ENCODE data around the gene BUD13.

BUD13 gene, protein sequence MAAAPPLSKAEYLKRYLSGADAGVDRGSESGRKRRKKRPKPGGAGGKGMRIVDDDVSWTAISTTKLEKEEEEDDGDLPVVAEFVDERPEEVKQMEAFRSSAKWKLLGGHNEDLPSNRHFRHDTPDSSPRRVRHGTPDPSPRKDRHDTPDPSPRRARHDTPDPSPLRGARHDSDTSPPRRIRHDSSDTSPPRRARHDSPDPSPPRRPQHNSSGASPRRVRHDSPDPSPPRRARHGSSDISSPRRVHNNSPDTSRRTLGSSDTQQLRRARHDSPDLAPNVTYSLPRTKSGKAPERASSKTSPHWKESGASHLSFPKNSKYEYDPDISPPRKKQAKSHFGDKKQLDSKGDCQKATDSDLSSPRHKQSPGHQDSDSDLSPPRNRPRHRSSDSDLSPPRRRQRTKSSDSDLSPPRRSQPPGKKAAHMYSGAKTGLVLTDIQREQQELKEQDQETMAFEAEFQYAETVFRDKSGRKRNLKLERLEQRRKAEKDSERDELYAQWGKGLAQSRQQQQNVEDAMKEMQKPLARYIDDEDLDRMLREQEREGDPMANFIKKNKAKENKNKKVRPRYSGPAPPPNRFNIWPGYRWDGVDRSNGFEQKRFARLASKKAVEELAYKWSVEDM

DNA sequence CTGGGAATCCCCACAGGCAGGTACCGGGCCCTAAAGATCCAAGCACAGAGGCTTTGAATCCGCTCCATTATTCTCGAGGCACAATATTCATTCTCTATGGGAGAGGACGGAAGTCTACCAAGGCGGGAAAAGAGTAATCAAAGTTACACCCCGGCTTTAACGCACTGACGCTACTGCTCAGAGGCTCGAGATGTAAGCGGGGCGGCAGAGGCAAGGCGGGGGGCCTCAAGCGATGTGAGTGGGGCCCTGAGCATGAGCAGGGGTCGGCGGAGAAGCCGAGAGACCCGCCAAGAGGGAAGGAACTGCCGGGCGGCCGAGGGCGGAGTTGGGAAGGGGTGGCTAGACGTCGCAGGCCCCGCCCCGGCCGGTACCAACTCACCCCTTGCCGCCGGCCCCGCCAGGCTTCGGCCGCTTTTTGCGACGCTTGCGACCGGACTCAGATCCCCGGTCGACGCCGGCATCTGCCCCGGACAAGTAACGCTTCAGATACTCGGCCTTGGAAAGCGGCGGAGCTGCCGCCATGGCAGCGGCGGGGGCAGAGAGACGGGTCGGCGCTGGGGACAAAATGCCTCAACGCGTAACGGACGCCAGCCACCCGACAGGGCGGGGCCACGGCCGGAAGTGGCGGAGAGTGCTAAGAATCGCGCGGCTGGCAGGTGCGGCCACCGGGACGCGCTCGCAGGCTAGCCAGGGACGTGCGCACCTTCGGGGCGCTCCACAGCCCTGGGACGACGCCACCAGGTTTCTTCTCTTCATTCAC, at the start of gene BUD13:
BUD13 (minus strand) TSS at position 545 of the 760 bp plus-strand sequence; CDS start at position 522, 23 bp downstream.
- Histone ChIP-seq H3K36me3 (ENCODE audit: control insufficient read depth in 2 of 2, insufficient read depth in 1 of 2, low read length in 2 of 2) (peaks cover 0 to 38% of the 10 kb centered on the region in 2 experiments), H3K27ac (ENCODE audit: extremely low read depth, low read depth, low read length) (peak within 1 kb of the TSS; percentile 83), H3K9me3 (ENCODE audit: control insufficient read depth, insufficient read depth, low read depth, low read length) (no peaks in the 10 kb centered on the region), H3K4me1 (ENCODE audit: control insufficient read depth, insufficient read depth, low read length) (peaks cover 4% of the 10 kb centered on the region; the same call in 1 of the 2 replicates), H3K4me3 (ENCODE audit: low read depth, low read length) (peak within 1 kb of the TSS; percentile 96)
- CTCF ChIA-PET, result interaction anchor here (0.6 to 1.3 kb wide), 2 partner anchors 8 to 15 kb away, joined by 3 to 5 read pairs; no protein-coding TSS in a partner anchor
- POLR2A ChIA-PET, result interaction anchor here (1.4 to 1.8 kb wide), 2 partner anchors 15 to 327 kb away, joined by 4 to 14 read pairs; partner anchors contain the start of gene ZPR1
- TF ChIP-seq GLIS2 (tag by site-specific recombination; IDR thresholded peaks at IDR 0.05) (peak; percentile 67), ZNF248 (tag by site-specific recombination; IDR thresholded peaks at IDR 0.05) (no peak), ZEB2 (tag by site-specific recombination; IDR thresholded peaks at IDR 0.05) (peak; percentile 85), GLIS1 (tag by site-specific recombination; IDR thresholded peaks at IDR 0.05) (peak; percentile 8; the same call in 1 of the 2 replicates), ZBTB17 (tag by site-specific recombination; IDR thresholded peaks at IDR 0.05) (0 out of 2 replicates have a peak, but pooled peaks have one; percentile 41), SP2 (tag by site-specific recombination; IDR thresholded peaks at IDR 0.05) (peak; percentile 69), SALL2 (tag by site-specific recombination; IDR thresholded peaks at IDR 0.05; ENCODE audit: borderline replicate concordance) (no peak), ZBTB48 (tag by site-specific recombination; IDR thresholded peaks at IDR 0.05) (0 out of 2 replicates have a peak, but pooled peaks have one; percentile 39), BCL11B (tag by site-specific recombination; IDR thresholded peaks at IDR 0.05; ENCODE audit: low read depth) (0 out of 2 replicates have a peak, but pooled peaks have one; percentile 19), ZFP69B (tag by site-specific recombination; IDR thresholded peaks at IDR 0.05) (peak; percentile 53; the same call in 1 of the 2 replicates), SP7 (tag by site-specific recombination; IDR thresholded peaks at IDR 0.05) (peak; percentile 71; the same call in 1 of the 2 replicates), ZNF24 (tag by site-specific recombination; IDR thresholded peaks at IDR 0.05) (peak; percentile 56; the same call in 1 of the 2 replicates), REPIN1 (tag by site-specific recombination; IDR thresholded peaks at IDR 0.05; ENCODE audit: low read depth) (0 out of 2 replicates have a peak, but pooled peaks have one; percentile 59), YY1 (tag by site-specific recombination; IDR thresholded peaks at IDR 0.05) (peak; percentile 94), ZNF660 (tag by site-specific recombination; IDR thresholded peaks at IDR 0.05) (peak; percentile 35; the same call in 1 of the 2 replicates)
- TF ChIP-seq, protein P1, sequence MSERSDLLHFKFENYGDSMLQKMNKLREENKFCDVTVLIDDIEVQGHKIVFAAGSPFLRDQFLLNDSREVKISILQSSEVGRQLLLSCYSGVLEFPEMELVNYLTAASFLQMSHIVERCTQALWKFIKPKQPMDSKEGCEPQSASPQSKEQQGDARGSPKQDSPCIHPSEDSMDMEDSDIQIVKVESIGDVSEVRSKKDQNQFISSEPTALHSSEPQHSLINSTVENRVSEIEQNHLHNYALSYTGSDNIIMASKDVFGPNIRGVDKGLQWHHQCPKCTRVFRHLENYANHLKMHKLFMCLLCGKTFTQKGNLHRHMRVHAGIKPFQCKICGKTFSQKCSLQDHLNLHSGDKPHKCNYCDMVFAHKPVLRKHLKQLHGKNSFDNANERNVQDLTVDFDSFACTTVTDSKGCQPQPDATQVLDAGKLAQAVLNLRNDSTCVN (tag by site-specific recombination; optimal IDR thresholded peaks at IDR 0.05), result peak; percentile 73
- TF ChIP-seq, protein P2, sequence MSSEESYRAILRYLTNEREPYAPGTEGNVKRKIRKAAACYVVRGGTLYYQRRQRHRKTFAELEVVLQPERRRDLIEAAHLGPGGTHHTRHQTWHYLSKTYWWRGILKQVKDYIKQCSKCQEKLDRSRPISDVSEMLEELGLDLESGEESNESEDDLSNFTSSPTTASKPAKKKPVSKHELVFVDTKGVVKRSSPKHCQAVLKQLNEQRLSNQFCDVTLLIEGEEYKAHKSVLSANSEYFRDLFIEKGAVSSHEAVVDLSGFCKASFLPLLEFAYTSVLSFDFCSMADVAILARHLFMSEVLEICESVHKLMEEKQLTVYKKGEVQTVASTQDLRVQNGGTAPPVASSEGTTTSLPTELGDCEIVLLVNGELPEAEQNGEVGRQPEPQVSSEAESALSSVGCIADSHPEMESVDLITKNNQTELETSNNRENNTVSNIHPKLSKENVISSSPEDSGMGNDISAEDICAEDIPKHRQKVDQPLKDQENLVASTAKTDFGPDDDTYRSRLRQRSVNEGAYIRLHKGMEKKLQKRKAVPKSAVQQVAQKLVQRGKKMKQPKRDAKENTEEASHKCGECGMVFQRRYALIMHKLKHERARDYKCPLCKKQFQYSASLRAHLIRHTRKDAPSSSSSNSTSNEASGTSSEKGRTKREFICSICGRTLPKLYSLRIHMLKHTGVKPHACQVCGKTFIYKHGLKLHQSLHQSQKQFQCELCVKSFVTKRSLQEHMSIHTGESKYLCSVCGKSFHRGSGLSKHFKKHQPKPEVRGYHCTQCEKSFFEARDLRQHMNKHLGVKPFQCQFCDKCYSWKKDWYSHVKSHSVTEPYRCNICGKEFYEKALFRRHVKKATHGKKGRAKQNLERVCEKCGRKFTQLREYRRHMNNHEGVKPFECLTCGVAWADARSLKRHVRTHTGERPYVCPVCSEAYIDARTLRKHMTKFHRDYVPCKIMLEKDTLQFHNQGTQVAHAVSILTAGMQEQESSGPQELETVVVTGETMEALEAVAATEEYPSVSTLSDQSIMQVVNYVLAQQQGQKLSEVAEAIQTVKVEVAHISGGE (tag by site-specific recombination; conservative IDR thresholded peaks at IDR 0.05; ENCODE audit: low read depth), result peak; percentile 56
- TF ChIP-seq, protein P3, sequence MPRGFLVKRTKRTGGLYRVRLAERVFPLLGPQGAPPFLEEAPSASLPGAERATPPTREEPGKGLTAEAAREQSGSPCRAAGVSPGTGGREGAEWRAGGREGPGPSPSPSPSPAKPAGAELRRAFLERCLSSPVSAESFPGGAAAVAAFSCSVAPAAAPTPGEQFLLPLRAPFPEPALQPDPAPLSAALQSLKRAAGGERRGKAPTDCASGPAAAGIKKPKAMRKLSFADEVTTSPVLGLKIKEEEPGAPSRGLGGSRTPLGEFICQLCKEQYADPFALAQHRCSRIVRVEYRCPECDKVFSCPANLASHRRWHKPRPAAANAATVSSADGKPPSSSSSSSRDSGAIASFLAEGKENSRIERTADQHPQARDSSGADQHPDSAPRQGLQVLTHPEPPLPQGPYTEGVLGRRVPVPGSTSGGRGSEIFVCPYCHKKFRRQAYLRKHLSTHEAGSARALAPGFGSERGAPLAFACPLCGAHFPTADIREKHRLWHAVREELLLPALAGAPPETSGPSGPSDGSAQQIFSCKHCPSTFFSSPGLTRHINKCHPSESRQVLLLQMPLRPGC (tag by site-specific recombination; IDR thresholded peaks at IDR 0.05), result peak; percentile 63
- TF ChIP-seq, protein P4, sequence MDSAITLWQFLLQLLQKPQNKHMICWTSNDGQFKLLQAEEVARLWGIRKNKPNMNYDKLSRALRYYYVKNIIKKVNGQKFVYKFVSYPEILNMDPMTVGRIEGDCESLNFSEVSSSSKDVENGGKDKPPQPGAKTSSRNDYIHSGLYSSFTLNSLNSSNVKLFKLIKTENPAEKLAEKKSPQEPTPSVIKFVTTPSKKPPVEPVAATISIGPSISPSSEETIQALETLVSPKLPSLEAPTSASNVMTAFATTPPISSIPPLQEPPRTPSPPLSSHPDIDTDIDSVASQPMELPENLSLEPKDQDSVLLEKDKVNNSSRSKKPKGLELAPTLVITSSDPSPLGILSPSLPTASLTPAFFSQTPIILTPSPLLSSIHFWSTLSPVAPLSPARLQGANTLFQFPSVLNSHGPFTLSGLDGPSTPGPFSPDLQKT (IDR thresholded peaks at IDR 0.05; ENCODE audit: borderline replicate concordance, low read depth, low read length), result peak; percentile 41; the same call in 1 of the 2 replicates
- TF ChIP-seq, protein P5, sequence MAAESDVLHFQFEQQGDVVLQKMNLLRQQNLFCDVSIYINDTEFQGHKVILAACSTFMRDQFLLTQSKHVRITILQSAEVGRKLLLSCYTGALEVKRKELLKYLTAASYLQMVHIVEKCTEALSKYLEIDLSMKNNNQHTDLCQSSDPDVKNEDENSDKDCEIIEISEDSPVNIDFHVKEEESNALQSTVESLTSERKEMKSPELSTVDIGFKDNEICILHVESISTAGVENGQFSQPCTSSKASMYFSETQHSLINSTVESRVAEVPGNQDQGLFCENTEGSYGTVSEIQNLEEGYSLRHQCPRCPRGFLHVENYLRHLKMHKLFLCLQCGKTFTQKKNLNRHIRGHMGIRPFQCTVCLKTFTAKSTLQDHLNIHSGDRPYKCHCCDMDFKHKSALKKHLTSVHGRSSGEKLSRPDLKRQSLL (tag by site-specific recombination; IDR thresholded peaks at IDR 0.05), result peak; percentile 22; the same call in 1 of the 2 replicates
- TF ChIP-seq, protein P6, sequence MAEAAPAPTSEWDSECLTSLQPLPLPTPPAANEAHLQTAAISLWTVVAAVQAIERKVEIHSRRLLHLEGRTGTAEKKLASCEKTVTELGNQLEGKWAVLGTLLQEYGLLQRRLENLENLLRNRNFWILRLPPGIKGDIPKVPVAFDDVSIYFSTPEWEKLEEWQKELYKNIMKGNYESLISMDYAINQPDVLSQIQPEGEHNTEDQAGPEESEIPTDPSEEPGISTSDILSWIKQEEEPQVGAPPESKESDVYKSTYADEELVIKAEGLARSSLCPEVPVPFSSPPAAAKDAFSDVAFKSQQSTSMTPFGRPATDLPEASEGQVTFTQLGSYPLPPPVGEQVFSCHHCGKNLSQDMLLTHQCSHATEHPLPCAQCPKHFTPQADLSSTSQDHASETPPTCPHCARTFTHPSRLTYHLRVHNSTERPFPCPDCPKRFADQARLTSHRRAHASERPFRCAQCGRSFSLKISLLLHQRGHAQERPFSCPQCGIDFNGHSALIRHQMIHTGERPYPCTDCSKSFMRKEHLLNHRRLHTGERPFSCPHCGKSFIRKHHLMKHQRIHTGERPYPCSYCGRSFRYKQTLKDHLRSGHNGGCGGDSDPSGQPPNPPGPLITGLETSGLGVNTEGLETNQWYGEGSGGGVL (tag by site-specific recombination; IDR thresholded peaks at IDR 0.05), result peak; percentile 27; the same call in 1 of the 2 replicates
